Thoracic aorta (tissue), 2 donors: ENCODE results near the gene PHLDB3. TPM values are rescaled to one million over a fixed set of nuclear protein-coding genes. Genes with fewer than 3 reads are reported as not detected.

ENCODE experiments used
- ATAC-seq: fragments of 150-250 bp; one replicate; pipeline ENCODE4 v1.8.0; 2017; ENCODE audit warnings: low read depth; ENCODE audit not compliant: insufficient number of reproducible peaks, low FRiP score
- DNase-seq: peaks from one replicate; pipeline ENCODE4 v3.0.0-alpha.2; 2020; ENCODE audit warnings: low spot score
- H3K27ac ChIP-seq, 2 donors: fragments of 200-600 bp; sonication (generic); 1 replicate in 1 of 2; 2 replicates in 1 of 2; pipeline ENCODE4 v1.5.1; 2016; ENCODE audit warnings: mild to moderate bottlenecking in 2 of 2, moderate library complexity in 2 of 2
- H3K27me3 ChIP-seq: fragments of 200-600 bp; sonication (generic); replicated peaks from 2 replicates; pipeline ENCODE4 v1.6.0; 2016; ENCODE audit warnings: mild to moderate bottlenecking; ENCODE audit not compliant: insufficient read depth
- H3K36me3 ChIP-seq: fragments of 200-600 bp; sonication (generic); one replicate; pipeline ENCODE4 v1.5.1; 2016
- H3K4me1 ChIP-seq, 2 donors: fragments of 200-600 bp; sonication (generic); 1 replicate in 1 of 2; 2 replicates in 1 of 2; pipeline versions ENCODE4 v1.5.1 to v1.6.0; 2016; ENCODE audit warnings: low read depth in 2 of 2, mild to moderate bottlenecking in 1 of 2; ENCODE audit not compliant: control insufficient read depth in 1 of 2
- H3K4me3 ChIP-seq: fragments of 200-600 bp; sonication (generic); 2 replicates; pipeline ENCODE4 v1.5.1; 2016; ENCODE audit warnings: mild to moderate bottlenecking
- H3K9me3 ChIP-seq: fragments of 200-600 bp; sonication (generic); 2 replicates; pipeline ENCODE4 v1.5.1; 2016
- total RNA-seq, 2 donors: library from RNA; depleted of rRNA; stranded (reverse); fragments of >200 nt; gene quantifications; one replicate each; pipeline versions ENCODE4 v1.1.0 to v1.2.3, GENCODE V29; 2016
- TF ChIP-seq, protein P1 (sequence below): fragments of 200-600 bp; sonication (generic); IDR thresholded peaks from one replicate; pipeline ENCODE4 v1.5.1; 2019; ENCODE audit warnings: antibody characterized with exemption

The PHLDB3 gene
- total RNA-seq, 2 donors from 2014 or later: 10.0 to 14.7 TPM

DNA sequence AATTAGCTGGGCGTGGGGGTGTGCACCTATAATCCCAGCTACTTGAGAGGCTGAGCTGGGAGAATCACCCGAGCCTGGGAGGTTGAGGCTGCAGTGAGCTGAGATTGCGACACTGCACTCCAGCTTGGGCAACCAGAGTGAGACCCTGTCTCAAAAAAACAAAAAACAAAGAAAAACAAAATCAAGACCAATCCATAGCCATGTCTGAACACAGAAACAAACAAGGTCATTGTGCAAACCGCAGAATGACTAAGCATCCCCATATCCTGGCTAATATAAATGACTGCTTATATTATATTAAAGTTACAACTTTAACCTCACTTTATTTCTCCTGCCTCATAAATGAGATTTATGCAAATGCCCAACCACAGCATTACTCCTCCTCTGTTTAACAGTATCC, 36.8 kb downstream of the PHLDB3 start:
- Histone ChIP-seq H3K27ac (no peak overlapping the region), H3K36me3 (no peaks in the 10 kb centered on the region), H3K4me3 (no peak overlapping the region), H3K9me3 (no peaks in the 10 kb centered on the region), H3K4me1 (peaks cover 6 to 17% of the 10 kb centered on the region in 2 donors), H3K27me3 (no peaks in the 10 kb centered on the region)
- TF ChIP-seq, protein P1, sequence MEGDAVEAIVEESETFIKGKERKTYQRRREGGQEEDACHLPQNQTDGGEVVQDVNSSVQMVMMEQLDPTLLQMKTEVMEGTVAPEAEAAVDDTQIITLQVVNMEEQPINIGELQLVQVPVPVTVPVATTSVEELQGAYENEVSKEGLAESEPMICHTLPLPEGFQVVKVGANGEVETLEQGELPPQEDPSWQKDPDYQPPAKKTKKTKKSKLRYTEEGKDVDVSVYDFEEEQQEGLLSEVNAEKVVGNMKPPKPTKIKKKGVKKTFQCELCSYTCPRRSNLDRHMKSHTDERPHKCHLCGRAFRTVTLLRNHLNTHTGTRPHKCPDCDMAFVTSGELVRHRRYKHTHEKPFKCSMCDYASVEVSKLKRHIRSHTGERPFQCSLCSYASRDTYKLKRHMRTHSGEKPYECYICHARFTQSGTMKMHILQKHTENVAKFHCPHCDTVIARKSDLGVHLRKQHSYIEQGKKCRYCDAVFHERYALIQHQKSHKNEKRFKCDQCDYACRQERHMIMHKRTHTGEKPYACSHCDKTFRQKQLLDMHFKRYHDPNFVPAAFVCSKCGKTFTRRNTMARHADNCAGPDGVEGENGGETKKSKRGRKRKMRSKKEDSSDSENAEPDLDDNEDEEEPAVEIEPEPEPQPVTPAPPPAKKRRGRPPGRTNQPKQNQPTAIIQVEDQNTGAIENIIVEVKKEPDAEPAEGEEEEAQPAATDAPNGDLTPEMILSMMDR: no peak
- ATAC-seq: no peak
- no peak for DNase-seq

DNA sequence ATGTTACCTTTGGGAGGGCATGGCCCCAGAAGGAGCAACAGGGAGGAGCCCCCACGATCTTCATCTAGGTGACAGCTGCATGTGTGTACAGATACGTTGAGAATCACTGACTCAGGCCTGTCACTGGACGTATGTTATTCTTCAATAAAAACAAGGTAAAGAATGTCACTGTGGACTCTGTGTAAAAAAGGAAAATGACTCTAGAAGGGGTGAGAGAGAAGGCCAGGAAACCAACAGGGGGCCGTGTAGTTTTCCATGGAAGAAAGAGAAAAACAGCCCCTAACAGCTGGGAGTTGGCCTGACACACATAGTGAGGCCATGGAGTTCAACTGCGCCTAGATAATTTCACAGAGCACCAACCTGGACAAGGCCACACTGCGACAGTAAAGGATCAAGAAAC, 37.3 kb downstream of the PHLDB3 start:
- Histone ChIP-seq H3K4me1 (peaks cover 7 to 20% of the 10 kb centered on the region in 2 donors), H3K27ac (no peak overlapping the region), H3K27me3 (no peaks in the 10 kb centered on the region), H3K36me3 (no peaks in the 10 kb centered on the region), H3K4me3 (no peak overlapping the region), H3K9me3 (no peaks in the 10 kb centered on the region)
- DNase-seq: no peak
- no peak for ATAC-seq
- TF ChIP-seq, protein P1: no peak

DNA sequence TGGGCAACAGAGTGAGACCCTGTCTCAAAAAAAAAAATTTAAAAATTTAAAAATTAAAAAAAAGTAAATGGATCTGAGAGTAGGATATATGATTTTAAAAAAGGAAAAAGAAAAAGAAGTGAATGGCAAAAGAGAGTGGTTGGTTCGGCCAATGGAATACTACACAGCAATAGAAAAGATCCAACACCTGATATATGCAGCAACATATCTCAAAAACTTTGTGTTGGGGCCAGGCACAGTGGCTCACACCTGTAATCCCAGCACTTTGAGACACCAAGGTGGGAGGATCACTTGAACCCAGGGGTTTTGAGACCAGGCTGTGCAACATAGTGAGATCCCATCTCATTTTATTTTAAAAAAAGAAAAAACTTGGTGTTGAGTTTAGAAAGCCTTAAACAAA, 37.8 kb downstream of the PHLDB3 start:
- H3K4me3 ChIP-seq: no peak overlapping the region
- H3K9me3 ChIP-seq: no peaks in the 10 kb centered on the region
- no peak for DNase-seq
- peaks cover 7 to 20% of the 10 kb centered on the region in 2 donors for H3K4me1 ChIP-seq
- H3K27me3 ChIP-seq: no peaks in the 10 kb centered on the region
- H3K27ac ChIP-seq: no peak overlapping the region
- no peaks in the 10 kb centered on the region for H3K36me3 ChIP-seq
- ATAC-seq: no peak
- TF ChIP-seq, protein P1: no peak

DNA sequence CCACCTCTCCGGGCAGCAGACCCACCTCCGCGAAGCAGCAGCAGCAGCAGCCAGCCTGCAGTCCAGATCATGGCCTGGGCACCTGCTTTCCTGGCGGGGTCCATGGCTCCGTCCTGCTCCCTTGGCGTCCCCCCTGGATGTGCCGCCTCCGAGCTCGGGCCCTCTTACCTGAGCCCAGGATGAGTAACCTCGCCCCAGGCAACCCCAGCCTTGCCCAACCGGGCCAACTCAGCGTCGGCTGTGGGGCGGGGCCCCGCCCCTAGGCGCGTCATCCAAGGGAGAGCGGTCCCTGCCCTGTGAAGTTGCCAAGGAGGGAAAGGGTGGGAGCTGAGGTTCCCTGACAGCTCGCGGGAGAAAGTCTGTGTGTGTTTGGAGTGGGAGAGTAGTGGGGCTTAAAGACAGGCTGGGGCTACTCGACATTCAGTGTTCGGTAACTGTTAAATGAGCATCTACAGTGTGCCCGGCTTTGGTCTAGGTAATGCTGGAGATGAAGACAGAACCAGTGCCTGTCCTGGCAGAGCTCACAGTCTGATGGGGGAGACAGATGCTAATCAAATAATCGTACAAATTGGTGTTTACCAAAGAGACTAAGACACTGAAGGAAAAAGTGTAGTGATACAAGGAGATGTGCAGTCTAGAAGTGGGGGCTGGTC, 39.0 kb downstream of the PHLDB3 start, which contains the start of gene LYPD3:
LYPD3 (minus strand) TSS at position 141 of the 653 bp plus-strand sequence; CDS start at position 104, 37 bp downstream.
- Histone ChIP-seq H3K36me3 (no peaks in the 10 kb centered on the region), H3K27ac (peak within 1 kb of the TSS; percentile 76 to 82), H3K4me1 (peaks cover 7 to 20% of the 10 kb centered on the region in 2 donors), H3K9me3 (no peaks in the 10 kb centered on the region), H3K4me3 (peak within 1 kb of the TSS; percentile 87), H3K27me3 (no peaks in the 10 kb centered on the region)
- ATAC-seq (no peak), DNase-seq (no peak)
- TF ChIP-seq, protein P1: no peak

DNA sequence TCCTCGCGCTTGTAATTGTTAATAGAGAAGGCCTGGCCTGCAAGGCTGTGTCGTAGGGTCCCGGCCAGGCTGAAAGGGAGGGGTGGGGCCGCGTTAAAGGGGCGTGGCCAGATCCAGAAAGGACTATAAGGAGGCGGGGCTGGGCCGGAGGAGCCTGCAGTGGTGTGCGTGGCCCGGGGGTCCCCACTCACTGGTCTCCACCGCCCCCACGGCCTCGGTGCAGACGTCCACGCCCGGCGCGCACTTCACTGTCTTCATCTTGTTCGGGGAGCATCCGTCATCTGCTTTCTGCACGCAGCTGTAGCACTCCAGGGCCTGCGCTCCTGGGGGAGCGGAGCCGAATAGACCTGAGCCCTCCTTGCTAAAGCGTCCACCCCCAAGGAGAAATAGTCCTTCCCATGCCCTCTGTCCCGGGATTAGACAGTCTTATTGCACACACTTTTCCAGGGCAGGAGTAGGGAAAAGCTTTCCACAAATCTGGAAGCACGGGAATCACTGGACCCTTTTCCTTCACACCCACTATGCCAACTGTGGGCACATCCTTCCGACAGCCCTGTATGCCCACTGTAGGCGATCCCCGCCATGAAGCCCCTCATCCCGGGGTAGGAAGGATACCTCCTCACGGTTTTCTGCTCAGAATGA, 40.3 kb downstream of the PHLDB3 start:
- no peaks in the 10 kb centered on the region for H3K9me3 ChIP-seq
- H3K36me3 ChIP-seq: no peaks in the 10 kb centered on the region
- peaks cover 7 to 20% of the 10 kb centered on the region in 2 donors for H3K4me1 ChIP-seq
- TF ChIP-seq, protein P1: no peak
- peak overlapping the region; percentile 76 to 82 for H3K27ac ChIP-seq
- H3K27me3 ChIP-seq: no peaks in the 10 kb centered on the region
- peak overlapping the region; percentile 87 for H3K4me3 ChIP-seq
- ATAC-seq (peak; percentile 66), DNase-seq (peak; percentile 48)
